ENCODE measurements around the gene DGKA.
A peak's percentile ranks its signal among the peaks of the same experiment; 100 is the strongest.
"Not testable (repeated sequence)": the region's sequence is repeated elsewhere in the genome, so short reads cannot be mapped to it uniquely, and the experiment has no call there.

Gene DGKA

GRCh38 chr12:55930771-55931316 is at the start of gene DGKA:
Gene DGKA (plus strand): TSS chr12:55931162. CDS start chr12:55936504, 5,342 bp downstream.
- DNase-seq, result peak; percentile 69

- no peak for DNase-seq
These were observed 45.8 kb upstream of the DGKA start for GRCh38 chr12:55885113-55885512.

GRCh38 chr12:55891310-55891709 is 39.7 kb upstream of the DGKA start:
- no peak for DNase-seq

GRCh38 chr12:55893723-55894122 is 37.2 kb upstream of the DGKA start:
- no peak for DNase-seq

- no peak for DNase-seq
These were observed 31.9 kb upstream of the DGKA start for GRCh38 chr12:55899082-55899481.

GRCh38 chr12:55901881-55902490 is 29.0 kb upstream of the DGKA start:
- no peak for DNase-seq

- DNase-seq, result no peak
These were observed 24.9 kb upstream of the DGKA start for GRCh38 chr12:55906056-55906455.

GRCh38 chr12:55908726-55909512 is 22.0 kb upstream of the DGKA start:
- no peak for DNase-seq

GRCh38 chr12:55909513-55909884 is 21.5 kb upstream of the DGKA start:
- DNase-seq, result no peak

GRCh38 chr12:55912908-55913307 is 18.1 kb upstream of the DGKA start:
- DNase-seq, result no peak

- DNase-seq, result no peak
These were observed 15.5 kb upstream of the DGKA start for GRCh38 chr12:55915482-55915859.

GRCh38 chr12:55919032-55919431 is 11.9 kb upstream of the DGKA start:
- DNase-seq, result not testable (repeated sequence)

- no peak for DNase-seq
These were observed 8.8 kb upstream of the DGKA start for GRCh38 chr12:55922126-55922525.

- not testable (repeated sequence) for DNase-seq
These were observed 7.3 kb upstream of the DGKA start for GRCh38 chr12:55923648-55924047.

GRCh38 chr12:55925371-55925770 is 5.6 kb upstream of the DGKA start:
- DNase-seq, result no peak

GRCh38 chr12:55925870-55926737 is 4.9 kb upstream of the DGKA start:
- no peak for DNase-seq

- peak; percentile 83 for DNase-seq
These were observed 4.0 kb upstream of the DGKA start for GRCh38 chr12:55926738-55927587.

GRCh38 chr12:55927588-55928502 is 3.1 kb upstream of the DGKA start, which contains the start of gene PYM1:
Gene PYM1 (minus strand): TSS chr12:55927894. CDS start chr12:55927761, 133 bp downstream.
- DNase-seq, result peak; percentile 62

- peak; percentile 82 for DNase-seq
These were observed 1.6 kb upstream of the DGKA start for GRCh38 chr12:55929306-55929791.

- DNase-seq, result no peak
These were observed 386 bp downstream of the DGKA start for GRCh38 chr12:55931317-55931779.
